Pulmonary artery endothelial cell (primary cell): ENCODE data around the gene SERPINB3. TPM values are rescaled to one million over a fixed set of nuclear protein-coding genes. Genes with fewer than 3 reads are reported as not detected.
"Not testable (repeated sequence)": the region's sequence is repeated elsewhere in the genome, so short reads cannot be mapped to it uniquely, and the experiment has no call there.

ENCODE experiments used
- DNase-seq: peaks from one replicate; pipeline ENCODE4 v3.0.0-alpha.2; 2011; ENCODE audit warnings: low read depth, low spot score
- total RNA-seq: library from RNA; depleted of rRNA; stranded (reverse); fragments of >200 nt; gene quantifications from 2 replicates; pipeline ENCODE4 v1.2.3, GENCODE V29; 2014

Gene SERPINB3
- total RNA-seq, 1 donor from 2014 or later = not detected

- DNase-seq = no peak
These were observed 13.5 kb downstream of the SERPINB3 start for GRCh38 chr18:63648241-63648640.

GRCh38 chr18:63646936-63647335, 14.8 kb downstream of the SERPINB3 start:
- DNase-seq = no peak

- not testable (repeated sequence) for DNase-seq
These were observed 17.0 kb downstream of the SERPINB3 start for GRCh38 chr18:63644694-63645093.

- DNase-seq = not testable (repeated sequence)
These were observed 17.6 kb downstream of the SERPINB3 start, which contains the start of gene SERPINB4 for GRCh38 chr18:63644142-63644541. Gene SERPINB4 (minus strand): TSS chr18:63644256. CDS start chr18:63643577, 679 bp downstream.

- not testable (repeated sequence) for DNase-seq
These were observed 18.9 kb downstream of the SERPINB3 start for GRCh38 chr18:63642668-63643356.

- DNase-seq = not testable (repeated sequence)
These were observed 20.5 kb downstream of the SERPINB3 start for GRCh38 chr18:63641157-63641680.

GRCh38 chr18:63637703-63638102, 24.0 kb downstream of the SERPINB3 start:
- DNase-seq = no peak

- DNase-seq = no peak
These were observed 33.9 kb downstream of the SERPINB3 start for GRCh38 chr18:63627819-63628218.

GRCh38 chr18:63626431-63626830, 35.3 kb downstream of the SERPINB3 start:
- DNase-seq = no peak

GRCh38 chr18:63624863-63625262, 36.8 kb downstream of the SERPINB3 start:
- DNase-seq = no peak

- no peak for DNase-seq
These were observed 42.0 kb downstream of the SERPINB3 start for GRCh38 chr18:63619661-63620060.

GRCh38 chr18:63617915-63618234, 43.8 kb downstream of the SERPINB3 start:
- no peak for DNase-seq

GRCh38 chr18:63617049-63617914, 44.4 kb downstream of the SERPINB3 start:
- DNase-seq = no peak

- no peak for DNase-seq
These were observed 48.3 kb downstream of the SERPINB3 start for GRCh38 chr18:63613420-63613819.

- DNase-seq = no peak
These were observed 55.2 kb downstream of the SERPINB3 start for GRCh38 chr18:63606526-63606925.

Other genes starting within 250 kb of the SERPINB3 start
- 47.7 and 52.1 TPM in 2 replicates for gene VPS4B, start 239.4 kb downstream of the SERPINB3 start, total RNA-seq
- 0.07 and 0.14 TPM in 2 replicates for gene SERPINB5, start 184.9 kb downstream of the SERPINB3 start, total RNA-seq
- not detected in 2 replicates for gene SERPINB12, start 119.5 kb downstream of the SERPINB3 start, total RNA-seq
- not detected in 2 replicates for gene SERPINB13, start 74.5 kb downstream of the SERPINB3 start, total RNA-seq
- gene SERPINB4, start 17.6 kb downstream of the SERPINB3 start, total RNA-seq = not detected in 2 replicates
- not detected in 2 replicates for gene SERPINB11, start 41.1 kb upstream of the SERPINB3 start, total RNA-seq
- not detected in 2 replicates for gene SERPINB7, start 113.5 kb upstream of the SERPINB3 start, total RNA-seq
- gene SERPINB2, start 225.8 kb upstream of the SERPINB3 start, total RNA-seq = 0.71 and 1.1 TPM in 2 replicates
- not detected in 2 replicates for gene SERPINB10, start 246.1 kb upstream of the SERPINB3 start, total RNA-seq